ENCODE results near the gene DESI1.
"Not testable (repeated sequence)": the region's sequence is repeated elsewhere in the genome, so short reads cannot be mapped to it uniquely, and the experiment has no call there.

Gene DESI1

GRCh38 chr22:41561788-41562187, 59.1 kb downstream of the DESI1 start:
- no peak for DNase-seq (ENCODE audit: low read depth in 4 of 4, low spot score in 1 of 4)

GRCh38 chr22:41561335-41561734, 59.5 kb downstream of the DESI1 start:
- no peak for DNase-seq (ENCODE audit: low read depth in 4 of 4, low spot score in 1 of 4)

- DNase-seq (ENCODE audit: low read depth in 4 of 4, low spot score in 1 of 4): no peak
These were observed 60.8 kb downstream of the DESI1 start for GRCh38 chr22:41560095-41560471.

- DNase-seq (ENCODE audit: low read depth in 4 of 4, low spot score in 1 of 4): not testable (repeated sequence)
These were observed 62.6 kb downstream of the DESI1 start for GRCh38 chr22:41558241-41558630.

GRCh38 chr22:41557401-41558240, 63.2 kb downstream of the DESI1 start:
- DNase-seq (ENCODE audit: low read depth in 4 of 4, low spot score in 1 of 4): no peak

GRCh38 chr22:41556561-41556960, 64.3 kb downstream of the DESI1 start:
- DNase-seq (ENCODE audit: low read depth in 4 of 4, low spot score in 1 of 4): no peak

GRCh38 chr22:41555325-41555982, 65.4 kb downstream of the DESI1 start:
- no peak for DNase-seq (ENCODE audit: low read depth in 4 of 4, low spot score in 1 of 4)

- no peak for DNase-seq (ENCODE audit: low read depth in 4 of 4, low spot score in 1 of 4)
These were observed 68.8 kb downstream of the DESI1 start for GRCh38 chr22:41551877-41552582.

GRCh38 chr22:41550952-41551491, 69.8 kb downstream of the DESI1 start:
- DNase-seq (ENCODE audit: low read depth in 4 of 4, low spot score in 1 of 4): no peak

GRCh38 chr22:41548830-41549211, 72.0 kb downstream of the DESI1 start:
- no peak for DNase-seq (ENCODE audit: low read depth in 4 of 4, low spot score in 1 of 4)

All from stimulated activated CD4-positive, alpha-beta T cell treated with anti-CD3 and anti-CD28 coated beads, Interleukin-1b, Interleukin-23, amount 100 ng/mL, for 24 hours (primary cell).